Fibroblast of skin of left biceps (primary cell): ENCODE data around the gene MYO19.
"Not testable (repeated sequence)": the region's sequence is repeated elsewhere in the genome, so short reads cannot be mapped to it uniquely, and the experiment has no call there.

Experiments
- DNase-seq, 2 experiments: peaks; one replicate each; pipeline ENCODE4 v3.0.0-alpha.2; 2013; ENCODE audit warnings: low read depth in 2 of 2

Gene MYO19

GRCh38 chr17:36529121-36529520 lies 5.5 kb downstream of the MYO19 start:
- no peak for DNase-seq

GRCh38 chr17:36527621-36528250 lies 6.9 kb downstream of the MYO19 start:
- no peak for DNase-seq

- no peak for DNase-seq
Measured at GRCh38 chr17:36525888-36526287, 8.8 kb downstream of the MYO19 start.

DNA sequence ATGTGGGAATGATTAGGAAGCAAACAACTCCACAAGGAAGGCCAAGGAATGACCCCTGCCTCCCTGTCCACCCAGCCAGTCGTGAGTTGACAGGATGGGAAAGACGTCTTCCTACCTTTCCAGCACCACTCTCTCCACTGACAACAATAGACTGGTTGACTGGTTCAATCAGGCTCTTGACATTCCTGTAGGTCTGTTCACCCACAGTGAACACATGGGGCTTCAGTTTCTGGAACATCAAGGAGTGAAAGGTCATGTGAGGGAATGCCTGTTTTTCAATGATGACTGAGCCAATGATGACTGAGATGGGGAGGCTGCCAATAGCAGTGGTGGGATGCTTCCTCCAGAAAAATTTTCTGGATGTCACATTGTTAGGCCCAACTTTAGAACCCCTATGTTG lies 9.6 kb downstream of the MYO19 start:
- DNase-seq = no peak

DNA sequence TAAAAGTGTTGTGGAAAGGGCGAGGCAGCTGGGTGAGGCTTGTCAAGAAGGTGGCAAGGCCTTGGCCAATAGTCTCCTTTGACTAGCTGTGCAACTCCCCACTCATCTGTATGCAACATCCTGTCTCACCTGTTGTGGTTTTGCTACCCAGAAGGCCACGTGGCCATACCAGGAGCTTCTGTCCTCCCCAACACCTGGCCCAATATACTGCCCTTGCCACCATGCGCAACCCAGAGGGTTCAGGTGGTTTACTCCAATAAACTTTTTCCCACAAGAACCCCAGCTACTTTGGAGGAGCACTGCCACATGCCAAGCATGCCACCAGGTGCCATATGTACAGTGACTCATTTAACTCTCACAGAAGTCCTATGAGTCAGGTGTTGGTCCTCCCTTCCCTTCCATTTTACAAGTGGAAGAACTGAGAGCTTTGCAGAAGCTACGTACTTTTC lies 10.2 kb downstream of the MYO19 start:
- DNase-seq = no peak

- DNase-seq = no peak
Measured at GRCh38 chr17:36523113-36523512, 11.6 kb downstream of the MYO19 start.

DNA sequence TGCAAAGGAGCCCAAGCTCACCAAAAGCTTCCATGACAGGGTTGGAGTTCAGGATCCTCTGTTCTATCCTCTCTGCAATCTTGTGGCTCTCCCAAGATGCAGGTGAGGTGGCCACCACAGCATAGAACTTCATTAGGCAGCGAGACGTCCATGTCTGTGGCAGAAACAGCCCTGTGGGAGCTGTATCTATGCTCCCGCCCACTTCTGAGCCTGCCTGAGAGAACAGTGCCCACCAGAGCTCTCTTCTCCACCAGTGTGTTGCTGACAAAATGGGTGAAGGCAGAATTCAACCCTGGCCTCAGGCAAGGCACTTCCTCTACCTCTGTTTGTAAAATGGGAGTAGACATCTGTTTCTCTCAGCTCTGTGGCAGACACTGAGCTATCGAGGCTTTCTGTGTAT lies 18.8 kb downstream of the MYO19 start:
- DNase-seq = no peak

- DNase-seq = no peak
Measured at GRCh38 chr17:36514856-36515255, 19.8 kb downstream of the MYO19 start.

DNA sequence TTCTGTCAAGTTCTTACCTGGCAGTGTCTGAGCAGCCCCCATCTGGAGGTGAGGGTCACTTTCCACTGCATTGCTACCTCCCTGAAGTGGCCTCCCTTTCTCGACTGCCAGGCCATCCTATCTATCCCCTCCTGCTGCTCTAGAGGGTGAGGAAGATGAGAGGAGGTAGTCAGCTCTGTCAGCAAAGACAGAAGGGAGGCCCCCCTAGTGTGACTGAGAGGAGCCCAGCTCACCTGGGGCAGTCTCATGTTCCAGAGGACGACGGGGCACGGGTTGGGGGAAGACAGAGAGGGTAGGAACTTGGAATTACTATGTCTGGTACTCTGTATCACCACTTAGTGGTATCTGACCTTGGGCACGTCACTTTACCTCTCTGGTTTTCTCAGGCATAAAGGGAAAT lies 22.0 kb downstream of the MYO19 start:
- DNase-seq = no peak

GRCh38 chr17:36511216-36511615 lies 23.5 kb downstream of the MYO19 start:
- DNase-seq = no peak

DNA sequence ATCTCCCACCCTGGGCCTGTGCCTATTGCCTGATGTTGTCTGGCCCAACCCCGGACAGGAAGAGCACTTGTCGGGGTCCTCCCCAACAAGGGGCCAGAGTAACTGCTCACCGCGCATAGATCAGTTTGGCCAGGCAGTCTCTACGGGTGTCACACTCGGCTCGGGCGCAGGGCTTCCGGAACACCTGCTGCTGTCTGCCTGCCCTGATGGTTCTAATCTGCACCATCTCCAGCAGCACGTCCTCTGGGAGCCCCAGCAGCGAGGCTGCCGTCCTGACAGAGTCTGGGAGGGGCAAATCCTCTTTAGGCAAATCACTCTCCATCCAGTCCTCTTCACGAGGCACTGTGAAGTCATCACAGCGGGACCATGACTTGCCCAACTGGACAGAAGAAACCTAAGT lies 24.0 kb downstream of the MYO19 start:
- no peak for DNase-seq

- DNase-seq = no peak
Measured at GRCh38 chr17:36509272-36509985, 25.2 kb downstream of the MYO19 start.

- not testable (repeated sequence) for DNase-seq
Measured at GRCh38 chr17:36508439-36508838, 26.2 kb downstream of the MYO19 start.

GRCh38 chr17:36507266-36507665 lies 27.4 kb downstream of the MYO19 start:
- no peak for DNase-seq

DNA sequence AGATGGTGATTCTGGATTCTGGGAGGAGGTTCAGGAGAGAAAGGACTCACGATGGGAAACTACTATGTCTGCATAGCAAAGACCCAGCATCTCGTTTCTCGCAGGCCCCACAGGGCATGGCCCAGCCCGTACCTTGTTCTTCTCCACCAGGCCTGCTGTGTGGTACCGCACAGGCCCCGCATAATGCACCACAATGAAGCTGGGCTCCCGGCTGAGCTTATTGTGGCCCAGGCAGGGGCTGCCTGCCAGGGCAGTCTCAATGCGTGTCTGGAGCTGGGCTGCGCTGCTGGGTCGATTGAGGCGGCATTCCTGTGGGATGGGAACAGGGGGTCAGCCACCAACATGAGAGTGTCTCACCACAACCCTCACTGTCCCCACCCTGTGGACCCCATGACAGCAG lies 27.8 kb downstream of the MYO19 start:
- no peak for DNase-seq

DNA sequence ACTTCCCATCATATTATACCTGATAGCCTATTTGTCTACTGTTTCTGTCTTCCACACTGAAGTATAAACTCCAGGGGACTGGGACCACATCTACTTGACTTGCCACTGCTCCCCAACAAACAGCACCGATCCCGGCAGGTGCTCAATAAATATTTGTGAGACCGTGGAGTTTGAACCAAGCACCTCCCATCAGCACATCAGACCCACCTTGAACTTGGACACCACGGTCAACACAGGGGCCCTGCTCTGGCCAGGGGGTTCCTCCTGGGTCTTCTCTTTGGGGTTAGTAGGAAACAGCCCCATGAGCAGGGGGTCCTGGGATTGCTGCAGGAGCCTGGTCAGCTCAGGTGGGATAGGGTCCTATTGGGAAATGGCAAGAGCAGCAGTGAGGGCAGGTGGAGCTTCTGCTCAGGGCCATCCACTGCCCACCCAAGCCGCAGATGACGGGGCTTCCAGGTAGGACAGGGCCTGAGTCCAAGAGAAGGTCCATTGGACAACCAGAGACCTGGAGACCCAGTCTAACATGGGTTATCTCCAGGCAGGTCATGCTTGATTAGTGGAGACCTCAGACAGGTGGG lies 28.3 kb downstream of the MYO19 start:
- no peak for DNase-seq

- DNase-seq = no peak
Measured at GRCh38 chr17:36505171-36505570, 29.5 kb downstream of the MYO19 start.

DNA sequence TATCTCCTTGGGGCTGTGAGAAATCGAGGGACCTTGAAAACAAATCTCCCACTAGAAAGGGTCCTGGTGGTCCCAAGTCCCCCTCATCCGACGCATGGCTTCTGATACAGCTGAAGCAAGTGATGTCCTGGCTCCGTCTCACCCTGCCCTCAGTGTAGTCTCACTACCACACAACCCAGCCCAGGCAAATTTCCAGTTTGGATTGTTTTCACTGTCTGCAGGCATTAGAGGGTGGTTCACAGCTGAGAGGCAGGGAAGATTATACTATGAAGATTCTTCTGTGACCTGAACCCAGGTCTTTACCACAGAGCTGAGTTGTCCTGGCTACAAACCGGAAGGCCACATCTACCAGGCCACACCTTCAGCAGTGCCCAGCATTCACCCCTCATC lies 30.5 kb downstream of the MYO19 start:
- no peak for DNase-seq

GRCh38 chr17:36503456-36504155 lies 31.1 kb downstream of the MYO19 start:
- DNase-seq = no peak

DNA sequence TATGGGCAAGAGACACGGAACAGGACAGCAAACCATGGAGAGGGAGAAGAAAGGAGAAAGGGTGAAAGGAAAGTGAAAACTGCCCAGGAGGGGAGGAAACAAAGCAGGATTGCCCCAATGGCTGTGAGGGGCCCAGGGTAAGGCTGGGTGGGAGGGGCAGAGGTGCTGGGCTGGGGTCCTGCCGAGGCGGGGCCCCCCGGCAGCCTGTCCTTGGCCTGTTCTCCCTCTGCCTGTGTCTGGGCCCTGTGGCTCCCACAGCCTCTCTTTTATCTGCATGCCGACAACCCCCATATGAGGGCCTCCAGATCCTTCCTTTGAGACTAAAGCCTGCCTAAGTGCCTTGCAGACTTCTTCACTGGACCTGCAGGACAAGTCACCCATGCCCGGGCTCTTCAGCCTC lies 32.7 kb downstream of the MYO19 start:
- no peak for DNase-seq

DNA sequence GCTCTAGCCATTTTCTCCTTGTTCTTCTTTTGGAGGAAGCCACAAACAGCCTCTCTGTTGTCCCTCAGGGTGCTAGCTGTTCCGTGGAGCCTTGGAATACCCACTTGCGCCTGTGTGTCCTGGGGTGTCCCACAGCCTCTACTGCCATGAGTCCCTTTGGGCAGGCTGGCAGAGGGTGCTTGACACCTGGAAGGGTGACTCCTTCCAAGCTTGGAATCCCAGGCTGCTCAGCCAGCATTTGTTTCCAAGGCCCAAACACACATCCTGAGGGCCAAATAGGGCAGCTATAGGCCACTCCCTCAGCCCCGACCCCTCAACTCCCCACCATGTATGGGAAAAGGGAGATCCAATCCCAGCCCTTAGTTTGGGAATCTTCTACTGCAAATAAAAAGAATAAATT lies 33.3 kb downstream of the MYO19 start:
- DNase-seq = no peak

- DNase-seq = no peak
Measured at GRCh38 chr17:36500745-36501225, 33.9 kb downstream of the MYO19 start.
